SK-N-SH treated with all-trans-retinoic acid at 6 μM for 48 hours (cell line): ENCODE measurements around the gene RNASEH1.
"Not testable (repeated sequence)": the region's sequence is repeated elsewhere in the genome, so short reads cannot be mapped to it uniquely, and the experiment has no call there.

Source experiments
- ATAC-seq: fragments of 200-7000 bp; cut with Tn5 transposase; 3 replicates; pipeline ENCODE4 v1.9.1; 2020; ENCODE audit warnings: mild to moderate bottlenecking, moderate library complexity
- BACH2 ChIP-seq: fragments of 250-450 bp; sonication (Bioruptor Pico); IDR thresholded peaks from 2 replicates; pipeline ENCODE4 v1.9.0; 2021; ENCODE audit warnings: mild to moderate bottlenecking, borderline replicate concordance
- CSDC2 ChIP-seq: fragments of 250-450 bp; sonication (Bioruptor Pico); IDR thresholded peaks from 2 replicates; pipeline ENCODE4 v1.5.0; 2020; ENCODE audit warnings: mild to moderate bottlenecking, moderate library complexity
- ESRRG ChIP-seq: fragments of 250-450 bp; sonication (Bioruptor Pico); IDR thresholded peaks from 2 replicates; pipeline ENCODE4 v1.6.1; 2021; ENCODE audit warnings: mild to moderate bottlenecking
- ISL1 ChIP-seq: fragments of 250-450 bp; sonication (Bioruptor Pico); IDR thresholded peaks from 2 replicates; pipeline ENCODE4 v2.1.2; 2022; ENCODE audit warnings: mild to moderate bottlenecking, moderate library complexity
- OSR1 ChIP-seq: fragments of 250-450 bp; sonication (Bioruptor Pico); IDR thresholded peaks from 2 replicates; pipeline ENCODE4 v1.8.0; 2022; ENCODE audit warnings: moderate library complexity, mild to moderate bottlenecking, inconsistent platforms
- PPARA ChIP-seq: fragments of 250-450 bp; sonication (Bioruptor Pico); IDR thresholded peaks from 2 replicates; pipeline ENCODE4 v1.5.0; 2020; ENCODE audit warnings: mild to moderate bottlenecking, borderline replicate concordance
- SNAI2 ChIP-seq: fragments of 250-450 bp; sonication (Bioruptor Pico); IDR thresholded peaks from 2 replicates; pipeline ENCODE4 v1.5.0; 2020; ENCODE audit warnings: mild to moderate bottlenecking, moderate library complexity
- ZC3H10 ChIP-seq: fragments of 250-450 bp; sonication (Bioruptor Pico); IDR thresholded peaks from 2 replicates; pipeline ENCODE4 v1.5.1; 2021; ENCODE audit warnings: mild to moderate bottlenecking, moderate library complexity
- ZFP30 ChIP-seq: fragments of 450-650 bp; formaldehyde crosslinking; IDR thresholded peaks from 2 replicates; pipeline ENCODE4 v1.5.0; 2022; ENCODE audit warnings: mild to moderate bottlenecking, moderate library complexity
- ZNF565 ChIP-seq: fragments of 450-650 bp; formaldehyde crosslinking; conservative IDR thresholded peaks from 2 replicates; pipeline ENCODE4 v1.5.0; 2020; ENCODE audit warnings: low read depth, mild to moderate bottlenecking, moderate library complexity
- ZNF70 ChIP-seq: fragments of 450-650 bp; formaldehyde crosslinking; IDR thresholded peaks from 2 replicates; pipeline ENCODE4 v1.5.0; 2020; ENCODE audit warnings: mild to moderate bottlenecking, moderate library complexity
- ZNF8 ChIP-seq: fragments of 450-650 bp; formaldehyde crosslinking; IDR thresholded peaks from 2 replicates; pipeline ENCODE4 v1.5.0; 2020; ENCODE audit warnings: mild to moderate bottlenecking, moderate library complexity
- TF ChIP-seq, protein P1 (sequence below): fragments of 250-450 bp; sonication (Bioruptor Pico); IDR thresholded peaks from 2 replicates; pipeline ENCODE4 v1.5.1; 2021; ENCODE audit warnings: mild to moderate bottlenecking, moderate library complexity
- TF ChIP-seq, protein P2 (sequence below): fragments of 250-450 bp; sonication (Bioruptor Pico); IDR thresholded peaks from 2 replicates; pipeline ENCODE4 v1.5.1; 2020; ENCODE audit warnings: low read depth, mild to moderate bottlenecking, moderate library complexity
- TF ChIP-seq, protein P3 (sequence below): fragments of 250-450 bp; sonication (Bioruptor Pico); IDR thresholded peaks from 2 replicates; pipeline ENCODE4 v1.8.0; 2021; ENCODE audit warnings: low read depth, mild to moderate bottlenecking, moderate library complexity, borderline replicate concordance
- TF ChIP-seq, protein P4 (sequence below): fragments of 250-450 bp; sonication (Bioruptor Pico); IDR thresholded peaks from 2 replicates; pipeline ENCODE4 v1.8.0; 2020; ENCODE audit warnings: mild to moderate bottlenecking, moderate library complexity, borderline replicate concordance

RNASEH1 gene

GRCh38 chr2:3516831-3517230, 41.3 kb downstream of the RNASEH1 start:
- no peak for ATAC-seq
- TF ChIP-seq SNAI2 (no peak), ISL1 (CRISPR knock-in tag) (no peak), ZC3H10 (CRISPR knock-in tag) (no peak), OSR1 (no peak), ZNF8 (no peak), PPARA (no peak), CSDC2 (CRISPR knock-in tag) (no peak), BACH2 (CRISPR knock-in tag) (no peak), ZNF565 (no peak), ZFP30 (no peak), ZNF70 (CRISPR knock-in tag) (no peak), ESRRG (no peak)
- TF ChIP-seq, protein P1, sequence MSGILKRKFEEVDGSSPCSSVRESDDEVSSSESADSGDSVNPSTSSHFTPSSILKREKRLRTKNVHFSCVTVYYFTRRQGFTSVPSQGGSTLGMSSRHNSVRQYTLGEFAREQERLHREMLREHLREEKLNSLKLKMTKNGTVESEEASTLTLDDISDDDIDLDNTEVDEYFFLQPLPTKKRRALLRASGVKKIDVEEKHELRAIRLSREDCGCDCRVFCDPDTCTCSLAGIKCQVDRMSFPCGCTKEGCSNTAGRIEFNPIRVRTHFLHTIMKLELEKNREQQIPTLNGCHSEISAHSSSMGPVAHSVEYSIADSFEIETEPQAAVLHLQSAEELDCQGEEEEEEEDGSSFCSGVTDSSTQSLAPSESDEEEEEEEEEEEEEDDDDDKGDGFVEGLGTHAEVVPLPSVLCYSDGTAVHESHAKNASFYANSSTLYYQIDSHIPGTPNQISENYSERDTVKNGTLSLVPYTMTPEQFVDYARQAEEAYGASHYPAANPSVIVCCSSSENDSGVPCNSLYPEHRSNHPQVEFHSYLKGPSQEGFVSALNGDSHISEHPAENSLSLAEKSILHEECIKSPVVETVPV (CRISPR knock-in tag) = no peak
- TF ChIP-seq, protein P2, sequence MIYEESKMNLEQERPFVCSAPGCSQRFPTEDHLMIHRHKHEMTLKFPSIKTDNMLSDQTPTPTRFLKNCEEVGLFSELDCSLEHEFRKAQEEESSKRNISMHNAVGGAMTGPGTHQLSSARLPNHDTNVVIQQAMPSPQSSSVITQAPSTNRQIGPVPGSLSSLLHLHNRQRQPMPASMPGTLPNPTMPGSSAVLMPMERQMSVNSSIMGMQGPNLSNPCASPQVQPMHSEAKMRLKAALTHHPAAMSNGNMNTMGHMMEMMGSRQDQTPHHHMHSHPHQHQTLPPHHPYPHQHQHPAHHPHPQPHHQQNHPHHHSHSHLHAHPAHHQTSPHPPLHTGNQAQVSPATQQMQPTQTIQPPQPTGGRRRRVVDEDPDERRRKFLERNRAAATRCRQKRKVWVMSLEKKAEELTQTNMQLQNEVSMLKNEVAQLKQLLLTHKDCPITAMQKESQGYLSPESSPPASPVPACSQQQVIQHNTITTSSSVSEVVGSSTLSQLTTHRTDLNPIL (CRISPR knock-in tag) = no peak
- TF ChIP-seq, protein P3, sequence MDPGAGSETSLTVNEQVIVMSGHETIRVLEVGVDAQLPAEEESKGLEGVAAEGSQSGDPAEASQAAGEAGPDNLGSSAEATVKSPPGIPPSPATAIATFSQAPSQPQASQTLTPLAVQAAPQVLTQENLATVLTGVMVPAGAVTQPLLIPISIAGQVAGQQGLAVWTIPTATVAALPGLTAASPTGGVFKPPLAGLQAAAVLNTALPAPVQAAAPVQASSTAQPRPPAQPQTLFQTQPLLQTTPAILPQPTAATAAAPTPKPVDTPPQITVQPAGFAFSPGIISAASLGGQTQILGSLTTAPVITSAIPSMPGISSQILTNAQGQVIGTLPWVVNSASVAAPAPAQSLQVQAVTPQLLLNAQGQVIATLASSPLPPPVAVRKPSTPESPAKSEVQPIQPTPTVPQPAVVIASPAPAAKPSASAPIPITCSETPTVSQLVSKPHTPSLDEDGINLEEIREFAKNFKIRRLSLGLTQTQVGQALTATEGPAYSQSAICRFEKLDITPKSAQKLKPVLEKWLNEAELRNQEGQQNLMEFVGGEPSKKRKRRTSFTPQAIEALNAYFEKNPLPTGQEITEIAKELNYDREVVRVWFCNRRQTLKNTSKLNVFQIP (CRISPR knock-in tag) = no peak
- TF ChIP-seq, protein P4, sequence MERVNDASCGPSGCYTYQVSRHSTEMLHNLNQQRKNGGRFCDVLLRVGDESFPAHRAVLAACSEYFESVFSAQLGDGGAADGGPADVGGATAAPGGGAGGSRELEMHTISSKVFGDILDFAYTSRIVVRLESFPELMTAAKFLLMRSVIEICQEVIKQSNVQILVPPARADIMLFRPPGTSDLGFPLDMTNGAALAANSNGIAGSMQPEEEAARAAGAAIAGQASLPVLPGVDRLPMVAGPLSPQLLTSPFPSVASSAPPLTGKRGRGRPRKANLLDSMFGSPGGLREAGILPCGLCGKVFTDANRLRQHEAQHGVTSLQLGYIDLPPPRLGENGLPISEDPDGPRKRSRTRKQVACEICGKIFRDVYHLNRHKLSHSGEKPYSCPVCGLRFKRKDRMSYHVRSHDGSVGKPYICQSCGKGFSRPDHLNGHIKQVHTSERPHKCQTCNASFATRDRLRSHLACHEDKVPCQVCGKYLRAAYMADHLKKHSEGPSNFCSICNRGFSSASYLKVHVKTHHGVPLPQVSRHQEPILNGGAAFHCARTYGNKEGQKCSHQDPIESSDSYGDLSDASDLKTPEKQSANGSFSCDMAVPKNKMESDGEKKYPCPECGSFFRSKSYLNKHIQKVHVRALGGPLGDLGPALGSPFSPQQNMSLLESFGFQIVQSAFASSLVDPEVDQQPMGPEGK (CRISPR knock-in tag) = no peak

DNA sequence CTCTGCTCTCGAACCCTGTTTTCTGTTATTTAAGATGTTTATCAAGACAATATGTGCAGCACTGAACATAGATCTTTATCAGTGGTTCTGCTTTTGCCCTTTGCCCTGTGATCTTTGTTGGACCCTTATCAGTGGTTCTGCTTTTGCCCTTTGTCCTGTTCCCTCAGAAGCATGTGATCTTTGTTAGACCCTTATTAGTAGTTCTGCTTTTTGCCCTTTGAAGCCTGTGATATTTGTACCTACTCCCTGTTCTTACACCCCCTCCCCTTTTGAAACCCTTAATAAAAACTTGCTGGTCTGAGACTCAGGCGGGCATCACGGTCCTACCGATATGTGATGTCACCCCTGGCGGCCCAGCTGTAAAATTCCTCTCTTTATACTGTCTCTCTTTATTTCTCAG, 42.7 kb downstream of the RNASEH1 start:
- ATAC-seq = not testable (repeated sequence)

GRCh38 chr2:3513026-3513810, 44.9 kb downstream of the RNASEH1 start:
- TF ChIP-seq ZC3H10 (CRISPR knock-in tag) (no peak), PPARA (no peak)
- TF ChIP-seq, protein P2 (CRISPR knock-in tag) = no peak
- TF ChIP-seq, protein P3 (CRISPR knock-in tag) = no peak
- no peak for ATAC-seq

GRCh38 chr2:3512086-3512485, 46.0 kb downstream of the RNASEH1 start:
- no peak for ATAC-seq
- no peak for TF ChIP-seq ESRRG
- TF ChIP-seq, protein P2 (CRISPR knock-in tag) = no peak
